Motor neuron (in vitro differentiated cells): Measurements from ENCODE around the gene CD209. TPM values are rescaled to one million over a fixed set of nuclear protein-coding genes. Genes with fewer than 3 reads are reported as not detected.
"Not testable (repeated sequence)": the region's sequence is repeated elsewhere in the genome, so short reads cannot be mapped to it uniquely, and the experiment has no call there.

ENCODE experiments used
- ATAC-seq, 8 experiments: fragments of 200-7000 bp; cut with Tn5 transposase; replicated peaks in 6 of 8; 2 replicates each; pipeline ENCODE4 v1.8.0; 2021; ENCODE audit warnings: mild to moderate bottlenecking in 8 of 8, moderate library complexity in 8 of 8
- H3K27ac ChIP-seq, 2 donors: fragments of 250-450 bp; sonication (Bioruptor Pico); 2 replicates each; pipeline ENCODE4 v1.9.0; 2021; ENCODE audit warnings: antibody characterized with exemption in 2 of 2, mild to moderate bottlenecking in 2 of 2, moderate library complexity in 1 of 2
- H3K4me1 ChIP-seq, 2 donors: fragments of 250-450 bp; sonication (Bioruptor Pico); replicated peaks in 1 of 2; 2 replicates each; pipeline ENCODE4 v1.6.1; 2021; ENCODE audit warnings: antibody characterized with exemption in 2 of 2, mild to moderate bottlenecking in 2 of 2, moderate library complexity in 1 of 2
- H3K4me3 ChIP-seq, 5 donors: fragments of 250-450 bp; sonication (Bioruptor Pico); 2 replicates each; pipeline ENCODE4 v1.9.0; 2021; ENCODE audit warnings: antibody characterized with exemption in 5 of 5, mild to moderate bottlenecking in 5 of 5, moderate library complexity in 4 of 5
- WGBS, 10 experiments: fragments of 450-650 bp; shearing (Covaris generic); methylation state at CpG; one replicate each; pipeline ENCODE4 v1.0.0; 2022; 5-methylcytosine and 5-hydroxymethylcytosine counted together
- in situ Hi-C, 9 experiments: fragments of 400-800 bp; cut with MboI; loops; one replicate each; pipeline ENCODE4 v1.15.0; 2021; ENCODE audit warnings: low sequenced_read_pairs in 9 of 9, low pct_unique_long_range_greater_than_20kb in 2 of 9; ENCODE audit not compliant: unreplicated experiment in 9 of 9
- total RNA-seq, 8 experiments: library from RNA; unstranded; fragments of 300-600 nt; gene quantifications; 2 replicates each; pipeline versions ENCODE4 v1.2.3 to v1.2.4, GENCODE V29; 2022

The CD209 gene
- total RNA-seq = under 1 TPM in 6 of 8 experiments, not detected in 2; 0.09 to 0.57 (median 0.14) TPM

GRCh38 chr19:7746903-7747884 is at the start of gene CD209:
TSS of gene CD209 (minus strand) at chr19:7747534. CDS start at chr19:7747511, 23 bp downstream.
- 0 to 40% (median 26%) methylated on average over 1 to 7 of the region's 7 CpGs; no CpG with 5 or more reads in 3 of the 10 experiments for WGBS, 10 experiments
- Histone ChIP-seq H3K27ac (no peak within 1 kb of the TSS), H3K4me1 (no peaks in the 10 kb centered on the region), H3K4me3 (no peak within 1 kb of the TSS)
- in situ Hi-C loops = no loop called here
- ATAC-seq = no peak

- Histone ChIP-seq H3K27ac (no peak overlapping the region), H3K4me1 (no peaks in the 10 kb centered on the region), H3K4me3 (no peak overlapping the region)
- 25 to 90% (median 53%) methylated on average over 2 to 7 of the region's 8 CpGs; no CpG with 5 or more reads in 1 of the 10 experiments for WGBS, 10 experiments
- in situ Hi-C loops = loop anchor here in 1 of 9 experiments (25.0 kb wide), 1 partner anchor 208 kb away; the partner anchor contains the start of gene CAMSAP3
- ATAC-seq = no peak
Measured at GRCh38 chr19:7795555-7796161, 48.3 kb upstream of the CD209 start.

- Histone ChIP-seq H3K4me1 (no peaks in the 10 kb centered on the region), H3K4me3 (no peak overlapping the region), H3K27ac (no peak overlapping the region)
- WGBS, 10 experiments = 0 to 80% (median 23%) methylated on average over 1 to 3 of the region's 3 CpGs; no CpG with 5 or more reads in 4 of the 10 experiments
- ATAC-seq = no peak
- in situ Hi-C loops = loop anchor here in 1 of 9 experiments (25.0 kb wide), 1 partner anchor 206 kb away; the partner anchor contains the start of gene CAMSAP3
Measured at GRCh38 chr19:7793493-7793892, 46.2 kb upstream of the CD209 start.

GRCh38 chr19:7792701-7793100 is 45.4 kb upstream of the CD209 start:
- not testable (repeated sequence) for ATAC-seq, H3K4me1 ChIP-seq, H3K27ac ChIP-seq, H3K4me3 ChIP-seq
- in situ Hi-C loops = loop anchor here in 1 of 9 experiments (25.0 kb wide), 1 partner anchor 205 kb away; the partner anchor contains the start of gene CAMSAP3
- 0 to 83% (median 52%) methylated on average over 1 to 6 of the region's 7 CpGs; no CpG with 5 or more reads in 4 of the 10 experiments for WGBS, 10 experiments

- ATAC-seq = peak in 1 of 8 experiments; percentile 24
- H3K27ac ChIP-seq = no peak overlapping the region
- in situ Hi-C loops = loop anchor here in 1 of 9 experiments (25.0 kb wide), 1 partner anchor 205 kb away; the partner anchor contains the start of gene CAMSAP3
- WGBS, 10 experiments = 15 to 80% (median 42%) methylated on average over 1 to 6 of the region's 7 CpGs; no CpG with 5 or more reads in 2 of the 10 experiments
- no peak overlapping the region for H3K4me3 ChIP-seq
- no peaks in the 10 kb centered on the region for H3K4me1 ChIP-seq
Measured at GRCh38 chr19:7792281-7792680, 44.9 kb upstream of the CD209 start.

GRCh38 chr19:7790416-7790815 is 43.1 kb upstream of the CD209 start:
- in situ Hi-C loops = loop anchor here in 1 of 9 experiments (25.0 kb wide), 1 partner anchor 203 kb away; the partner anchor contains the start of gene CAMSAP3
- 53 to 83% (median 58%) methylated on average over 3 to 5 of the region's 14 CpGs; no CpG with 5 or more reads in 5 of the 10 experiments for WGBS, 10 experiments

GRCh38 chr19:7789447-7789846 is 42.1 kb upstream of the CD209 start:
- WGBS, 10 experiments = no CpG with 5 or more reads among the region's 31 CpGs
- no peaks in the 10 kb centered on the region for H3K4me1 ChIP-seq
- no peak for ATAC-seq
- no peak overlapping the region for H3K4me3 ChIP-seq
- in situ Hi-C loops = loop anchor here in 1 of 9 experiments (25.0 kb wide), 1 partner anchor 202 kb away; the partner anchor contains the start of gene CAMSAP3
- no peak overlapping the region for H3K27ac ChIP-seq

More at GRCh38 chr19:7790416-7790815, 43.1 kb upstream of the CD209 start:
- no peaks in the 10 kb centered on the region for H3K4me1 ChIP-seq
- ATAC-seq = no peak
- H3K27ac ChIP-seq = no peak overlapping the region
- no peak overlapping the region for H3K4me3 ChIP-seq

- H3K4me3 ChIP-seq = no peak overlapping the region
- WGBS, 10 experiments = 0 to 3% methylated on average over 5 to 6 of the region's 23 CpGs; no CpG with 5 or more reads in 8 of the 10 experiments
- no peak overlapping the region for H3K27ac ChIP-seq
- no peaks in the 10 kb centered on the region for H3K4me1 ChIP-seq
- ATAC-seq = no peak
- in situ Hi-C loops = loop anchor here in 1 of 9 experiments (25.0 kb wide), 1 partner anchor 202 kb away; the partner anchor contains the start of gene CAMSAP3
Measured at GRCh38 chr19:7788933-7789323, 41.6 kb upstream of the CD209 start.

GRCh38 chr19:7788178-7788932 is 41.0 kb upstream of the CD209 start:
- in situ Hi-C loops = loop anchor here in 1 of 9 experiments (25.0 kb wide), 1 partner anchor 201 kb away; the partner anchor contains the start of gene CAMSAP3
- Histone ChIP-seq H3K4me1 (no peaks in the 10 kb centered on the region), H3K4me3 (no peak overlapping the region), H3K27ac (no peak overlapping the region)
- peak in 3 of 8 experiments; percentile 22 to 27 (median 26) for ATAC-seq
- no CpG with 5 or more reads among the region's 67 CpGs for WGBS, 10 experiments

GRCh38 chr19:7787602-7788177 is 40.4 kb upstream of the CD209 start:
- Histone ChIP-seq H3K27ac (no peak overlapping the region), H3K4me3 (no peak overlapping the region), H3K4me1 (no peaks in the 10 kb centered on the region)
- ATAC-seq = no peak
- in situ Hi-C loops = loop anchor here in 1 of 9 experiments (25.0 kb wide), 1 partner anchor 200 kb away; the partner anchor contains the start of gene CAMSAP3
- WGBS, 10 experiments = 0 to 46% (median 25%) methylated on average over 1 to 8 of the region's 22 CpGs; no CpG with 5 or more reads in 7 of the 10 experiments

- H3K4me1 ChIP-seq = no peaks in the 10 kb centered on the region
- no peak overlapping the region for H3K27ac ChIP-seq
- peak in 2 of 8 experiments; percentile 41 to 50 for ATAC-seq
- WGBS, 10 experiments = 0 to 80% (median 20%) methylated on average over 1 to 5 of the region's 10 CpGs; no CpG with 5 or more reads in 6 of the 10 experiments
- no peak overlapping the region for H3K4me3 ChIP-seq
- in situ Hi-C loops = loop anchor here in 1 of 9 experiments (25.0 kb wide), 1 partner anchor 200 kb away; the partner anchor contains the start of gene CAMSAP3
Measured at GRCh38 chr19:7787141-7787540, 39.8 kb upstream of the CD209 start.
